ENCODE results near the gene TXLNA.

GRCh38 chr1:32228771-32229170 lies 49.3 kb downstream of the TXLNA start:
- no peak for TF ChIP-seq CTCF (conservative IDR thresholded peaks at IDR 0.05)
- TF ChIP-seq ZFX (IDR thresholded peaks at IDR 0.05) = no peak

All from C4-2B (cell line).